ENCODE measurements around the gene KDELR1.

The KDELR1 gene

GRCh38 chr19:48367855-48368254 is 23.5 kb downstream of the KDELR1 start:
- Histone ChIP-seq H3K27me3 (ENCODE audit: control insufficient read depth, insufficient read depth, low read length) (no peaks in the 10 kb centered on the region), H3K9ac (ENCODE audit: low read length) (no peak overlapping the region), H3K4me1 (ENCODE audit: control insufficient read depth, insufficient read depth, low read length) (peaks cover 4% of the 10 kb centered on the region), H3K4me3 (ENCODE audit: low read depth, low read length) (no peak overlapping the region), H3K27ac (ENCODE audit: low read depth, low read length) (no peak overlapping the region), H3K9me3 (ENCODE audit: control insufficient read depth, insufficient read depth, low read depth, low read length) (no peaks in the 10 kb centered on the region), H3K36me3 (ENCODE audit: control insufficient read depth, insufficient read depth, low read length) (no peaks in the 10 kb centered on the region)

GRCh38 chr19:48365602-48366001 is 25.7 kb downstream of the KDELR1 start:
- no peak overlapping the region for H3K27ac ChIP-seq (ENCODE audit: low read depth, low read length)

GRCh38 chr19:48364598-48365348 is 26.6 kb downstream of the KDELR1 start:
- no peaks in the 10 kb centered on the region for H3K9me3 ChIP-seq (ENCODE audit: control insufficient read depth, insufficient read depth, low read depth, low read length)
- H3K27ac ChIP-seq (ENCODE audit: low read depth, low read length) = peak overlapping the region; percentile 6; the same call in 1 of the 2 replicates
- H3K27me3 ChIP-seq (ENCODE audit: control insufficient read depth, insufficient read depth, low read length) = no peaks in the 10 kb centered on the region
- peaks cover 6% of the 10 kb centered on the region for H3K4me1 ChIP-seq (ENCODE audit: control insufficient read depth, insufficient read depth, low read length)
- peak overlapping the region; percentile 45 for H3K4me3 ChIP-seq (ENCODE audit: low read depth, low read length)
- peak overlapping the region; percentile 21 for H3K9ac ChIP-seq (ENCODE audit: low read length)
- no peaks in the 10 kb centered on the region for H3K36me3 ChIP-seq (ENCODE audit: control insufficient read depth, insufficient read depth, low read length)

More at GRCh38 chr19:48365602-48366001, 25.7 kb downstream of the KDELR1 start:
- Histone ChIP-seq H3K36me3 (ENCODE audit: control insufficient read depth, insufficient read depth, low read length) (no peaks in the 10 kb centered on the region), H3K4me1 (ENCODE audit: control insufficient read depth, insufficient read depth, low read length) (peaks cover 6% of the 10 kb centered on the region), H3K9me3 (ENCODE audit: control insufficient read depth, insufficient read depth, low read depth, low read length) (no peaks in the 10 kb centered on the region), H3K4me3 (ENCODE audit: low read depth, low read length) (no peak overlapping the region), H3K9ac (ENCODE audit: low read length) (no peak overlapping the region), H3K27me3 (ENCODE audit: control insufficient read depth, insufficient read depth, low read length) (no peaks in the 10 kb centered on the region)

- peaks cover 6% of the 10 kb centered on the region for H3K4me1 ChIP-seq (ENCODE audit: control insufficient read depth, insufficient read depth, low read length)
- H3K4me3 ChIP-seq (ENCODE audit: low read depth, low read length) = peak within 1 kb of the TSS; percentile 66
- no peaks in the 10 kb centered on the region for H3K27me3 ChIP-seq (ENCODE audit: control insufficient read depth, insufficient read depth, low read length)
- H3K36me3 ChIP-seq (ENCODE audit: control insufficient read depth, insufficient read depth, low read length) = no peaks in the 10 kb centered on the region
- no peaks in the 10 kb centered on the region for H3K9me3 ChIP-seq (ENCODE audit: control insufficient read depth, insufficient read depth, low read depth, low read length)
- H3K9ac ChIP-seq (ENCODE audit: low read length) = peak within 1 kb of the TSS; percentile 81
- peak within 1 kb of the TSS; percentile 36; the same call in 1 of the 2 replicates for H3K27ac ChIP-seq (ENCODE audit: low read depth, low read length)
These were observed 27.3 kb downstream of the KDELR1 start, which contains the start of the genes SYNGR4 and TMEM143 for GRCh38 chr19:48363810-48364597. Gene SYNGR4, plus strand, starts transcription at chr19:48364367. Its CDS starts 1,476 bp downstream, at chr19:48365843. Gene TMEM143, minus strand, starts transcription at chr19:48363940. Its CDS starts 20 bp downstream, at chr19:48363920.

- H3K27me3 ChIP-seq (ENCODE audit: control insufficient read depth, insufficient read depth, low read length) = no peaks in the 10 kb centered on the region
- H3K36me3 ChIP-seq (ENCODE audit: control insufficient read depth, insufficient read depth, low read length) = no peaks in the 10 kb centered on the region
- H3K9ac ChIP-seq (ENCODE audit: low read length) = peak overlapping the region; percentile 81
- no peaks in the 10 kb centered on the region for H3K9me3 ChIP-seq (ENCODE audit: control insufficient read depth, insufficient read depth, low read depth, low read length)
- peaks cover 6% of the 10 kb centered on the region for H3K4me1 ChIP-seq (ENCODE audit: control insufficient read depth, insufficient read depth, low read length)
- peak overlapping the region; percentile 66 for H3K4me3 ChIP-seq (ENCODE audit: low read depth, low read length)
- peak overlapping the region; percentile 36; the same call in 1 of the 2 replicates for H3K27ac ChIP-seq (ENCODE audit: low read depth, low read length)
These were observed 27.9 kb downstream of the KDELR1 start for GRCh38 chr19:48363500-48363809.

- Histone ChIP-seq H3K27me3 (ENCODE audit: control insufficient read depth, insufficient read depth, low read length) (no peaks in the 10 kb centered on the region), H3K4me1 (ENCODE audit: control insufficient read depth, insufficient read depth, low read length) (peaks cover 6% of the 10 kb centered on the region), H3K36me3 (ENCODE audit: control insufficient read depth, insufficient read depth, low read length) (no peaks in the 10 kb centered on the region), H3K4me3 (ENCODE audit: low read depth, low read length) (peak overlapping the region; percentile 66), H3K27ac (ENCODE audit: low read depth, low read length) (peak overlapping the region; percentile 36; the same call in 1 of the 2 replicates), H3K9me3 (ENCODE audit: control insufficient read depth, insufficient read depth, low read depth, low read length) (no peaks in the 10 kb centered on the region), H3K9ac (ENCODE audit: low read length) (peak overlapping the region; percentile 81)
These were observed 28.4 kb downstream of the KDELR1 start for GRCh38 chr19:48362716-48363499.

DNA sequence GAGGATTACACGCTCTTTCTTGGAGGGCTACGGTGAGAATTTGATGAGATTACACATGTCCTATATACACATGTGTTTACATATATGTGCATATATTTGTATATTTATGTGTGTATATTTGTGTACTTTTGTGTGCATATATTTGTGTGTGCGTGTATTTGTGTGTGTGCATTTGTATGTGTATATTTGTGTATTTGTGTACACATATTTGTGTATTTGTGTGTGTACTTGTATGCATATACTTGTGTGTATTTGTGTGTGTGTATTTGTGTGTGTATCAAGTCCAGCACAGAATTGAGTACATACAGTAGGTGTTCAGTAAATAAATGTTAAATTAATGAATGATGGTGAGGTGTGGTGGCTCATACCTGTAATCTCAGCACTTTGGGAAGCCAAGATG is 29.4 kb downstream of the KDELR1 start:
- Histone ChIP-seq H3K4me3 (ENCODE audit: low read depth, low read length) (no peak overlapping the region), H3K9ac (ENCODE audit: low read length) (no peak overlapping the region), H3K4me1 (ENCODE audit: control insufficient read depth, insufficient read depth, low read length) (peaks cover 6% of the 10 kb centered on the region), H3K36me3 (ENCODE audit: control insufficient read depth, insufficient read depth, low read length) (no peaks in the 10 kb centered on the region), H3K27me3 (ENCODE audit: control insufficient read depth, insufficient read depth, low read length) (no peaks in the 10 kb centered on the region), H3K27ac (ENCODE audit: low read depth, low read length) (no peak overlapping the region), H3K9me3 (ENCODE audit: control insufficient read depth, insufficient read depth, low read depth, low read length) (no peaks in the 10 kb centered on the region)

- 0 out of 2 replicates have a peak, but pooled peaks cover 2% of the 10 kb centered on the region for H3K4me1 ChIP-seq (ENCODE audit: control insufficient read depth, insufficient read depth, low read length)
- H3K9me3 ChIP-seq (ENCODE audit: control insufficient read depth, insufficient read depth, low read depth, low read length) = no peaks in the 10 kb centered on the region
- no peak overlapping the region for H3K9ac ChIP-seq (ENCODE audit: low read length)
- H3K36me3 ChIP-seq (ENCODE audit: control insufficient read depth, insufficient read depth, low read length) = no peaks in the 10 kb centered on the region
- no peaks in the 10 kb centered on the region for H3K27me3 ChIP-seq (ENCODE audit: control insufficient read depth, insufficient read depth, low read length)
- H3K4me3 ChIP-seq (ENCODE audit: low read depth, low read length) = no peak overlapping the region
- H3K27ac ChIP-seq (ENCODE audit: low read depth, low read length) = no peak overlapping the region
These were observed 32.2 kb downstream of the KDELR1 start for GRCh38 chr19:48359123-48359522.

DNA sequence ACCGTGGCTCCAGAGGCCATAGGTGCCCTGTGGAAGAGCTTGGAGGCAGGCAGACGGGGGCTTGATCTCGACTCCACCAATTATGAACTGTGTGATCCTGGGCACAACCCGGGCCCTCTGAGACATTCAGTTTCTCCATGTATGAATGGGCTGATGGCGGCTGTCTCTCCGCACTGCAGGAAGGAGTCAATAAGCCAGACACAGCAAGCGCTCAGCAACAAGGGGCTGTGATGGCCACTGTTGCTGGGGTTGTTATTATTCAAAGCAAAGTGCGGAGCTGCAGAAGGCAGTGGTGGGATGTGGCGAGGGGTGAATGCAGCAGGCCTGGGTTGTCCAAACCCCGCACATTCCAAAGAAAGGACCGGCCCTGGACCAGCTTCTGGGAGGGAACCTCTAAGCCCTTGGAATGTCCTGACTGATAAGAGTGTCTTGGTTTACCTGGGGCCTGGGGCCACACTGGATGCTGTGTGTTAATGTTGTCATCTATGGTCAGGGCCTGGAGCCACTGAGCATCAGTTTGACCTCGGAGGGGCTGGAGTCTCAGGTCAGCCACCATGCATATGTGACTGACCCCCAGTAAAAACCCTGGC is 35.9 kb downstream of the KDELR1 start:
- H3K27me3 ChIP-seq (ENCODE audit: control insufficient read depth, insufficient read depth, low read length) = no peaks in the 10 kb centered on the region
- no peaks in the 10 kb centered on the region for H3K36me3 ChIP-seq (ENCODE audit: control insufficient read depth, insufficient read depth, low read length)
- H3K4me1 ChIP-seq (ENCODE audit: control insufficient read depth, insufficient read depth, low read length) = no peaks in the 10 kb centered on the region
- H3K27ac ChIP-seq (ENCODE audit: low read depth, low read length) = peak overlapping the region; percentile 54; the same call in 1 of the 2 replicates
- peak overlapping the region; percentile 33 for H3K9ac ChIP-seq (ENCODE audit: low read length)
- H3K4me3 ChIP-seq (ENCODE audit: low read depth, low read length) = no peak overlapping the region
- H3K9me3 ChIP-seq (ENCODE audit: control insufficient read depth, insufficient read depth, low read depth, low read length) = no peaks in the 10 kb centered on the region

- Histone ChIP-seq H3K9me3 (ENCODE audit: control insufficient read depth, insufficient read depth, low read depth, low read length) (no peaks in the 10 kb centered on the region), H3K27me3 (ENCODE audit: control insufficient read depth, insufficient read depth, low read length) (no peaks in the 10 kb centered on the region), H3K9ac (ENCODE audit: low read length) (no peak overlapping the region), H3K4me3 (ENCODE audit: low read depth, low read length) (no peak overlapping the region), H3K27ac (ENCODE audit: low read depth, low read length) (no peak overlapping the region), H3K36me3 (ENCODE audit: control insufficient read depth, insufficient read depth, low read length) (no peaks in the 10 kb centered on the region), H3K4me1 (ENCODE audit: control insufficient read depth, insufficient read depth, low read length) (no peaks in the 10 kb centered on the region)
These were observed 36.9 kb downstream of the KDELR1 start for GRCh38 chr19:48354332-48354992.

Measured in HUES6 (cell line).